Measurements from ENCODE around the gene ARID4B.
"Not testable (repeated sequence)": the region's sequence is repeated elsewhere in the genome, so short reads cannot be mapped to it uniquely, and the experiment has no call there.

The ARID4B gene

DNA sequence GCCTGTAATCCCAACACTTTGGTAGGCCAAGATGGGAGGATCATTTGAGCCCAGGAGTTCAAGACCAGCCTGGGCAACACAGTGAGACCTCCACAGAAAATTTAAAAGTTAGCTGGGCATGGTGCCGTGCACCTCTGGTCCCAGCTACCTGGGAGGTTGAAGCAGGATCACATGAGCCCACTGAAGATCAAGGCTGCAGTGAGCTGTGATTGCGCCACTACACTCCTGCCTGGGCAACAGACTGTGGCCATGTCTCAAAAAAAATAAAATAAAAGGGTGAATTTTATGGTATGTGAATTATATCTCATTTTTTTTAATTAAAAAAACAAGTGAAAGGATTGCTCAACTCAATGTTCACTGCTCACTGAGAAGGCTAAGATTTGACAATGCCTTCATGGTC is 8.7 kb downstream of the ARID4B start:
- TF ChIP-seq, protein P1, sequence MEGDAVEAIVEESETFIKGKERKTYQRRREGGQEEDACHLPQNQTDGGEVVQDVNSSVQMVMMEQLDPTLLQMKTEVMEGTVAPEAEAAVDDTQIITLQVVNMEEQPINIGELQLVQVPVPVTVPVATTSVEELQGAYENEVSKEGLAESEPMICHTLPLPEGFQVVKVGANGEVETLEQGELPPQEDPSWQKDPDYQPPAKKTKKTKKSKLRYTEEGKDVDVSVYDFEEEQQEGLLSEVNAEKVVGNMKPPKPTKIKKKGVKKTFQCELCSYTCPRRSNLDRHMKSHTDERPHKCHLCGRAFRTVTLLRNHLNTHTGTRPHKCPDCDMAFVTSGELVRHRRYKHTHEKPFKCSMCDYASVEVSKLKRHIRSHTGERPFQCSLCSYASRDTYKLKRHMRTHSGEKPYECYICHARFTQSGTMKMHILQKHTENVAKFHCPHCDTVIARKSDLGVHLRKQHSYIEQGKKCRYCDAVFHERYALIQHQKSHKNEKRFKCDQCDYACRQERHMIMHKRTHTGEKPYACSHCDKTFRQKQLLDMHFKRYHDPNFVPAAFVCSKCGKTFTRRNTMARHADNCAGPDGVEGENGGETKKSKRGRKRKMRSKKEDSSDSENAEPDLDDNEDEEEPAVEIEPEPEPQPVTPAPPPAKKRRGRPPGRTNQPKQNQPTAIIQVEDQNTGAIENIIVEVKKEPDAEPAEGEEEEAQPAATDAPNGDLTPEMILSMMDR (IDR thresholded peaks at IDR 0.05; ENCODE audit: extremely low read depth, missing control alignments): no peak
- no peak for DNase-seq (ENCODE audit: low spot score)

DNA sequence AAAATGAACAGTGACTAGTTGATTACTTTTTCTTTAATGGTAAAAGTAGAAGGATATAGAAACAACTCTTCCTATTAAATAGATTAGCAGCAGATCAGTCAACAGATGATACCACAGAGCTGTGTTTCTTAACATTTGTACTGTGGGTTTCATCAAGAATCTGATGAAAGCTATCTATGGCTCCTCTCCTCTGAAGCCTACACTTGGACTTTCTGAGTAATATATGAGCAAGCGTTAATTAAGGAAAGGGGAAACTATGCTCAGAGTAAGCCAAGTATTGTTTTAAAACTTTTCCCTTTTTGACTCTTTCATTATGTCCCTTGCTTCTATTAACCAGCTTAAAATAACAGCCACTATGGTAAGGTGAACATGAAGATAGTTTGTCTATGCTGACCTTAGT is 10.8 kb downstream of the ARID4B start:
- DNase-seq (ENCODE audit: low spot score): peak; percentile 27
- TF ChIP-seq, protein P1 (IDR thresholded peaks at IDR 0.05; ENCODE audit: extremely low read depth, missing control alignments): no peak

DNA sequence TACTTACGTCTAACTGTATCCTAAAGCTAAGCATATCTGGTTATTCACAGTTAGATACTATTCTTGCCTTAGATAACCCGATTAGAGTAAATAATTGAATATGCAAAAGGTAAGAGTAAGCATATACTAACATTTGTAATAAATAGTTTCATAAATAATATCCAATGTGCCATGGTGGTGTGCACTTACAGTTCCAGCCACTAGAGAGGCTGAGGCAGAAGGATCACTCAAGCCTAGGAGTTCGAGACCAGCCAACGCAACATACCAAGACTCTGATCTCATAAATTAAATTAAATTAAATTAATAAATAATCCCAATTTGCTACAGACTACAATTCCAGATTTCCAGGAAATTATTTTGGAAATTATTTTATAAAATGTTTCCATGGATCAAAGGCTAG is 12.2 kb downstream of the ARID4B start:
- TF ChIP-seq, protein P1 (IDR thresholded peaks at IDR 0.05; ENCODE audit: extremely low read depth, missing control alignments): no peak
- DNase-seq (ENCODE audit: low spot score): no peak

DNA sequence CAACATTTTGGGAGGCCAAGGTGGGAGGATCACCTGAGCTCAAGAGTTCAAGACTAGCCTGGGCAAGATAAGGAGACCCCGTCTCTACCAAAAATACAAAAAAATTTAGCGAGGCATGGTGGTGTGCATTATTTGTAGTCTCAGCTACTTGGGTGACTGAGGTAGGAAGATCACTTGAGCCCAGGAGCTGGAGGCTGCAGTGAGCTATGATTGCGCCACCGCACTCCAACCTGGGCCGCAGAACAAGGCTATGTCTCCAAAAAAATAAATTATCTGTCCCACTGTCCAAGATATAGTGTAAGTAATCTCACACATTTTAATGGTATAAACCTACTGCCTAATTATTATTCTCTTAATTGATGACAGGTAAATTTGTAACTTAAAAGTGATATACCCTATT is 12.8 kb downstream of the ARID4B start:
- TF ChIP-seq, protein P1 (IDR thresholded peaks at IDR 0.05; ENCODE audit: extremely low read depth, missing control alignments): no peak
- DNase-seq (ENCODE audit: low spot score): no peak

DNA sequence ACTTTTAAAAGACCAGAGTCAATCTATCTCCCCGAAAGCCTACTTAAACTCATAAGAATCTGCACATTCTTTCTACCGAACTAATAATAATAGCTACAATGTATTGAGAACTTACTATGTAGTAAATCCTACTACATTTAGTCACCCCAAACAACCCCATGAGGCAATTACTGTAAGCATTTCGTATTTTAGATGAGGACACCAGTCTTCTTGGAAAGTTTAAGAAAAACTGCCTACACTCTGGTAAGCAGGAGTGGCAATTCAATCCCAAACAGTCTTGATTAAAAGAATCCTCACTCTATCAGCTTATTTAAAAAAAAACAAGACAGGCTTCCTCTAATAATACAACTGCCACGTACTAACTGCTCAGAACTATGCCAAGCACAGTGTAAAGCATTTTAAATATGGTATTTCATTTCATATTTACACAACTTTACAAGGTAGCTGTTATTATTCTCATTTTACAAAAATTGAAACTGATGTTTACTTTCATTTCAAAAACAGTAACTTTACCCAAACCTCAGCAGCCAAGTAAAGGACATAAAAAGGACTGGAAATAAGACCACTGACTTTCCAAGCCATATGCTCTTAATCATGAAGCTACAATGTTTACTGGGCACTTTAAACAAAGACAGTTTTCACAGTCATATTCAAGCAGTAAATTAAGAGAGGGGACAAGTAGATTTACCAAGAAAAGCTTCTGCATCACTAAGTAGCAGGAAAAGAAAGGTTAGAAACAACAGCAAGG is 13.9 kb downstream of the ARID4B start:
- no peak for DNase-seq (ENCODE audit: low spot score)
- TF ChIP-seq, protein P1 (IDR thresholded peaks at IDR 0.05; ENCODE audit: extremely low read depth, missing control alignments): no peak

DNA sequence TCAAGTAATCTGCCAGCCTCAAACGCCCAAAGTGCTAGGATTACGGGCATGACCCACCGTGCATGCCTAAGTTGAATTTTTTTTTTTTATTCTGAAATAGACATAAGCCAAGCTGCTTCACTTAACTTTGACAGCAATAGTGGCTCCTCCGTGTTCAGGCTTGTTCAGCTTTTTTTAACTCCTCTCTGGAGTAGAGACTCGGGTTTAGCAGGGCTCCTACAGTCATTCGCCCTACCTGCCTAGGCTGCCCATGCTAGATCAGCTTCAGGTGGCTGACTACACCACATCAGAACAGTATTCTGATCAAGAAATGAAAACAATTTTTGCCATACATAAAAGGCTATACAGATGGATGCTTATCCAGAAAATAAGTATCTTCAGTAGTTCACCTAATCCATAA is 14.7 kb downstream of the ARID4B start:
- DNase-seq (ENCODE audit: low spot score): no peak
- TF ChIP-seq, protein P1 (IDR thresholded peaks at IDR 0.05; ENCODE audit: extremely low read depth, missing control alignments): no peak

DNA sequence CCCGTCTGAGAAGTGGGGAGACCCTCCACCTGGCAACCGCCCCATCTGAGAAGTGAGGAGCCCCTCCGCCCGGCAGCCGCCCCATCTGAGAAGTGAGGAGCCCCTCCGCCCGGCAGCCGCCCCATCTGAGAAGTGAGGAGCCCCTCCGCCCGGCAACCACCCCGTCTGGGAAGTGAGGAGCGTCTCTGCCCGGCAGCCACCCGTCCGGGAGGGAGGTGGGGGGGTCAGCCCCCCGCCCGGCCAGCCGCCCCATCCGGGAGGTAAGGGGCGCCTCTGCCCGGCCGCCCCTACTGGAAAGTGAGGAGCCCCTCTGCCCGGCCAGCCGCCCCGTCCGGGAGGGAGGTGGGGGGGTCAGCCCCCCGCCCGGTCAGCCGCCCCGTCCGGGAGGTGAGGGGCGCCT is 18.8 kb downstream of the ARID4B start:
- DNase-seq (ENCODE audit: low spot score): not testable (repeated sequence)

All from GM20000 (cell line).